Measurements from ENCODE around the gene COL18A1.

COL18A1 gene

GRCh38 chr21:45455674-45456583 lies 51.0 kb downstream of the COL18A1 start:
- DNase-seq (ENCODE audit: low read depth), result no peak

DNA sequence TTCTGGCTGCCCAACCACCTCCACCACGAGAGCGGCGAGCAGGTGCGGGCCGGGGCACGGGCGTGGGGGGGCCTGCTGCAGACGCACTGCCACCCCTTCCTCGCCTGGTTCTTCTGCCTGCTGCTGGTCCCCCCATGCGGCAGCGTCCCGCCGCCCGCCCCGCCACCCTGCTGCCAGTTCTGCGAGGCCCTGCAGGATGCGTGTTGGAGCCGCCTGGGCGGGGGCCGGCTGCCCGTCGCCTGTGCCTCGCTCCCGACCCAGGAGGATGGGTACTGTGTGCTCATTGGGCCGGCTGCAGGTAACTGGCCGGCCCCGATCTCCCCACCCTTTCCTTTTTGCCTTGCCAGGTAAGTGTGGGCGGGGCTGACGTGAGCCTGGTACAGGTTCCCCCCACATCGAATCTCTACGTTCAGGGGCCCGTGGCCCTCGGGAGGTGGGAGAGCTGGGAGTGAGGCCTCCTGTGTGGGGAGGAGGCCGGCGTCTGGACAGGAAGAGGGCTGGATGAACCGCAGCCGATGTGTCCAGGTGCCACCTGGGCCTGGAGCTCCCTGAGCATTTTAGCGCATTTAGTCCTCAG lies 51.7 kb downstream of the COL18A1 start:
- DNase-seq (ENCODE audit: low read depth), result no peak

GRCh38 chr21:45457161-45457831 lies 52.3 kb downstream of the COL18A1 start:
- no peak for DNase-seq (ENCODE audit: low read depth)

DNA sequence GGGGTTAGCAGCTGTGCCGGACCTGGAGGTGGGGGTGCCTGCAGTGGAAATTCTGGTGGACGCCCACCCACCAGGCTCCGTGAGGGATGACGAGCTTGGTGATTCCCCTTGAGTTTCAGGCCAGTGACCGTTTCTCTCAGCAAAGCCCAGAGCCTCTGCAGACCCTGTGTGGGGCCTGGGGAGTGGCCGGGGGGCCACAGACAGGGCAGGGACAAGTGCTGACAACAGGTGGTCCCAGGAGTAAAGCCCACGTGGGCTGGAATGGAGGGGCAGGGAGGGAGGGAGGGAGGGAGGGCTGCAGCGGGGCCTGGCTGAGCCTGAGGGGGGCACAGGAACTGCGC lies 52.8 kb downstream of the COL18A1 start:
- DNase-seq (ENCODE audit: low read depth), result no peak

DNA sequence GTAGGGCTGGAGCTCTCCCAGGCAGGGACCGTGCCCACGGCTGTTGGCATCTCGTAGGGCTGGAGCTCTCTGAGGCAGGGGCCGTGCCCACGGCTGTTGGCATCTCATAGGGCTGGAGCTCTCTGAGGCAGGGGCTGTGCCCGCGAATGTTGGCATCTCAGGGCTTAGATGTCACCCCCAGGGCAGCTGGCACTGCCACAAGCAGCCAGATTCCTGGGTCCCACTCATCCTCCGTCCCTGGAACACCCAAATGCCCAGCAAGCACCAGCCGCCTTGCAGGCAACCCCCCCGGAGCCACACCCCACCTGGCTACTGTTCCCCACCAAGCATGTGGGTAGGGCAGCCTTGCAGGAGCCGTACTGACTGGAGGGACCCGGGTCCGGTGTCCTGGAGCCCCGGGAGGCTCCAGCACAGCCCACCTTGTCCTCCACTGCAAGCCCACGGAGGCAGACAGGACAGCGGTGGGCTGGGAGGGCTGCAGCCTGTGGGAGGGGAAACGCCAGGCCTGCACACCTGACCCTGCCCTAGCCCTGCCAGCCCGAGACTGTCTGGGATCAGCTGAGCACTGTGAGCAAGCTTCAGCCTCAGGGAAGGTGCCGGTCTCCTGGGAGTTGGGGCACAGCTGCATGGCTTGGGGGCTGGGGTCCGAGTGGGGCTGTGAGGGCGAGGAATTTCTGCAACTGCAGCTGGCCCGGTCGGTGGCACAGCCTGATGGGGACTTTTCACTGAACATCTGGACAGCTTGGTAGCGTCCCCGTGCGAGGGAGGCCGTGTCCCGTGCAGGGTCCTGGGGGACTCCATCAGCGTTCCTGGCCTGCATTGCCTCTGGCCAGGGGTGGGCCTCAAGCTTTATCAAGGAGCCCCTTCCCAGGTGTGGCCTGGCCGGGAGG lies 53.6 kb downstream of the COL18A1 start:
- DNase-seq (ENCODE audit: low read depth), result no peak

GRCh38 chr21:45459171-45460010 lies 54.4 kb downstream of the COL18A1 start:
- DNase-seq (ENCODE audit: low read depth), result no peak

GRCh38 chr21:45460011-45460565 lies 55.1 kb downstream of the COL18A1 start:
- no peak for DNase-seq (ENCODE audit: low read depth)

GRCh38 chr21:45460611-45461368 lies 55.8 kb downstream of the COL18A1 start:
- DNase-seq (ENCODE audit: low read depth), result peak; percentile 28

DNA sequence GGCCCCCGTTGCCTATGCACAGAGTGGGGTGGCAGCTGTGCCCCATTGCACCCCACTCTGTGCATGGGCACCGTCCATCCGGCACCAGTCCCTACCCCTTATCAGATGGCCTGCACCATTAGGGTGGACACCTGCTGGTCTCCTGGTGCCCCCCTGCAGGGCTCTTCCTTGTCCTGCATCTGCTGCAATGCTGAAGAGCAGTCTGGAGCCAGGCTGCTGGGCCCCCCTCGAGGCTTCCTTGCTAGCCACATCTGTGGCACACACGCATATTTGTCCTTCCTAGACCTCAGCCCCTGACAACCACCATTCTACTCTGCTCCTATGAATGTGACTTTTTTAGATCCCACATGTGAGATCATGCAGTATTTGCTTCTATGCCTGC lies 56.4 kb downstream of the COL18A1 start:
- no peak for DNase-seq (ENCODE audit: low read depth)

DNA sequence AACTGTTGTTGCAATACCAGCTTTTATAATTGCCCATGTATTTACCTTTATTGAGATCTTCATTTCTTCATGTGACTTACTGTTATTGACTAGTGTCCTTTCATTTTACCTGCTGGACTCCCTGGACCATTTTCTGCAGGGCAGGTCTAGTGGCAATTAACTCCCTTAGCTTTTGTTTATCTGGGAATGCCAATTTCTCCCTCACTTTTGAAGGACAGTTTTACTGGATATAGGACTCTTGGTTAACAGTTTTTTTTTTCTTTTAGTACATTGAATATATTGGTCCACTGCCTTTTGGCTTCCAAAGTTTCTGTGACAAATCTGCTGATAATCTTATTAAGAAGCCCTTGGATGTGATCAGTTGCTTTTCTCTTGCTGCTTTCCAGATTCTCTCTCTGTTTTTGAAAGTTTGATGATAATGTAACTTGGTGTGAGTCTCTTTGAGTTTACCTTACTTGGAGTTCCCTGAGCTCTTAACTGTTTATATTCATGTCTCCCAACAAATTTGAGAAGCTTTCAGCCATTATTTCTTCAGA lies 56.9 kb downstream of the COL18A1 start:
- no peak for DNase-seq (ENCODE audit: low read depth)

DNA sequence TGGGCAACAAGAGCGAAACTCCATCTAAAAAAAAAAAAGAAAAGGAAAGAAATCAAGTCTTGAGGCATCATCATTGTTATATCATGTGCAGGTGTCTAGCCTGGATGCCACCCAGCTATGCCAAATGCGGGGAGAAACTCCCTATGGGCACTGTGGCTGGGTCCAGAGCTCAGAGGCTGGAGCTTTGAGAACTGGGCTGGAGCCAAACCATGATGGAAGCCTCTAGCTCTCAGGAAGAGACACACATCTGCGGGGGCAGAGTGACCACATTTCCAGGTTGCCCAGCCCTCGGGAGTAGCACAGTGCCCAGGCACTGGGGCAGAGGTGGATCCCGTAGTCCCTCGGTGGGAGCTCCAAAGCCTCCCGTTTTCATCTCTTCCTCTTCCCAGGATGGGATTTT lies 58.9 kb downstream of the COL18A1 start:
- DNase-seq (ENCODE audit: low read depth), result no peak

- DNase-seq (ENCODE audit: low read depth), result no peak
Observed at GRCh38 chr21:45464309-45464708, 59.3 kb downstream of the COL18A1 start.

DNA sequence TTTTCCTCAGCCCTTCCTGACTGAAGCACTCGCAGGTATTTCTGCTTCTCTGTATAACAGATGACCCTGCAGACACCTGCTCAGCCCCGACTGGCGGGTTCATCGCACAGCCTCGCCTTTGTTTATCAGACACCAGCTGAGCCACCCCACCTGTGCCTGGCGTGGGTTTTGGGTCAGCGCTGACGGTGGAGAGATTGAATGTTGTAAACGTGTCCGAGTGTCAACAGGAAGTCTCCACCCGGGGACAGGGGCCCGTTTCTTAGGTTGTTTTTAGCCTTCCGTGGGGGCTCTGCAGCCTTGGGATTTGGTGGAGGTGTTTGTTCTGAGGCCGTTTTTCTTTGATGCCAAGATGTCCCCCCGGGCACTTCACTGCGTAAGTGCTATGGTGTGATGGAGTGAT lies 60.1 kb downstream of the COL18A1 start:
- DNase-seq (ENCODE audit: low read depth), result no peak

- DNase-seq (ENCODE audit: low read depth), result no peak
Observed at GRCh38 chr21:45465611-45466329, 60.8 kb downstream of the COL18A1 start.

DNA sequence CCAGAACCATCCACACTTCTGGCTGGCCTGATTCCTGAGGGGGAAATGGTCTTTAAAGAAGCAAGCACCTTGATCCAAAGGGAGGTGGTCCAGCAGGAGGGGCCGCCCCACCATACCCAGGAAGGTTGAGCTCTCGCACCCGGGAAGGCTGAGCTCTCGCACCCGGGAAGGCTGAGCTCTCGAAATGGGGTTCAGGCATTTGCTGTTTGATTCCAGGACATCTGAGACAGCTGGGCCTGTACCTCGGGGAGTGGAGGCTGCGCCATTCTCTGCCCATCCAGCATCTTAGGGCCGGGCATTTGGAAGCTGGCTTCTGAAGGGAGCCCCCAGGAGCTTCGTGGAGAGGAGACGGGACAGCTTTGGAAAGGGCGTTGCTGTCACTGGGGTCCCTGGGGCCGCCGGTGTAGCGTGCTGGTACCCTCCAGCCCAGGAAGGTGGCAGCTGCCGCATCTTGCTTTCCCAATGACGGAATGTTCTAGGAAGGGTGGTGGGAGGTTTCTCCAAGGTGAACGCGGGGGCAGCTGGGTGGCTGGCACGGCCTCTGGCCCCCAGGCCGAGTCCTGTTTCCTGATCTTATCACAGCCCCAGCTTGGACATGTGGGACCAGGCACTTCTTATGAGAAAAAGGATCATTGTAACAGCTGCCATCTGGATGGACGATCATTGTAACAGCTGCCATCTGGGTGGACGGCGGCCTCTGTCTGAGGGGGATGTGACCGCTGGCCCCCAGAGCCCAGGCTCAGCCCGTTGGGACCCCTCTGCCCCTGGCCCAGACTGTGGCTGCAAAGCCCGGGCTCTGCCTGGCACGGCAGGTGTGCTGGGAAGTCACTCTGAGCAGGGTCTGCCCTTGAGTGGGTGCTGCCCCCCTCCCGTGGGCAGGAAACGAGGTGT lies 61.6 kb downstream of the COL18A1 start:
- no peak for DNase-seq (ENCODE audit: low read depth)

DNA sequence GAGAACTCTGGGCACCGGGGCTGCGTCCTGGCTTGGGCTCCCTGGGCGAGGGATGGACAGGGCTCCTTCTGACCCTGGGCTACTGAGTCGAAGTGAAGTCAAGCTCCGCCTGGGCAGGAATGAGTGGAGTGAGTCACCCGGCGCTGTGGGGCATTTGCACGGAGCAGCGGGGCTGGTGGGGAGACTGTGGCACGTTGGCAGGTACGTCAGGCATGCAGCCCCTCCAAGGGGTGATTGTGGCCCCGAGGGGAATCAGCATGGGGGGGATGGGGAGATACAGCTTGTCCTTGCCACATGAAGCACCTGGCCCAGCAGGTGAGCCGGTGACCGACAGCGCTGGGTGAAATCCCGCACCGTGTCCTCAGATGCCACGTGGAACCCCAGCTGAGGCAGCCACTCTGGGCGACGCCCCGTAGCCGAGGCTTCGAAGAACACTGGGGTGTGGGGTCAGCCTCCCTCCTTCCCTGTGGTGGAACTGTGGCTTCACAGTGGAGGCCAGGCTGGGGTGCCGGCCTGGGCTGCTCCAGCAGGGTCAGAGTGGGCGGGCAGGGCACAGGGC lies 62.3 kb downstream of the COL18A1 start:
- no peak for DNase-seq (ENCODE audit: low read depth)

DNA sequence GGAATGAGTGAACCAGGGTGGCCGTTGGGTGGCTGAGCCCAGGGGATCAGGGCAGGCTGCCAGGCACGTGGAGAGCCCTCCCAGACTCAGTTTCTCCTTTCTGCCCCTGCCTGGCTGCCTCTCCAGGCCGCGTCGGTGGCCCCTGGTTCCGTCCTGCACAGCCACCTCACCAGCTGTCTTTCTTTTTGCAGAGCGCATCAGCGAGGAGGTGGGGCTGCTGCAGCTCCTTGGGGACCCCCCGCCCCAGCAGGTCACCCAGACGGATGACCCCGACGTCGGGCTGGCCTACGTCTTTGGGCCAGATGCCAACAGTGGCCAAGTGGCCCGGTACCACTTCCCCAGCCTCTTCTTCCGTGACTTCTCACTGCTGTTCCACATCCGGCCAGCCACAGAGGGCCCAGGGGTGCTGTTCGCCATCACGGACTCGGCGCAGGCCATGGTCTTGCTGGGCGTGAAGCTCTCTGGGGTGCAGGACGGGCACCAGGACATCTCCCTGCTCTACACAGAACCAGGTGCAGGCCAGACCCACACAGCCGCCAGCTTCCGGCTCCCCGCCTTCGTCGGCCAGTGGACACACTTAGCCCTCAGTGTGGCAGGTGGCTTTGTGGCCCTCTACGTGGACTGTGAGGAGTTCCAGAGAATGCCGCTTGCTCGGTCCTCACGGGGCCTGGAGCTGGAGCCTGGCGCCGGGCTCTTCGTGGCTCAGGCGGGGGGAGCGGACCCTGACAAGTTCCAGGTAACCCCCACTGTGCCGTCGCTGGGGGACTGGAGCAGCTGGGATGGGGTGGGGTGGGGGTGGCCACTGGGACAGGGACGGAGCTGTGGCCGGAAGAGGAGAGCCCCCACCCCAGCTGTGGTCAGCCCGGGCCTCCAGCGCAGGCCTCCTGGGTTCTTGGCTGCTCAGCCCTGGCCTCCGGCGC lies 63.3 kb downstream of the COL18A1 start:
- DNase-seq (ENCODE audit: low read depth), result no peak
